NT2/D1 (cell line): ENCODE data around the gene VSNL1.

ENCODE experiments used
- SUZ12 ChIP-seq: IDR thresholded peaks from 2 replicates; pipeline ENCODE4 v1.6.1; 2011; ENCODE audit not compliant: insufficient read length, insufficient read depth; ENCODE audit errors: extremely low read depth
- YY1 ChIP-seq: IDR thresholded peaks from 2 replicates; pipeline ENCODE4 v1.6.1; 2011; ENCODE audit not compliant: insufficient read length, insufficient read depth
- ZNF274 ChIP-seq: IDR thresholded peaks from 2 replicates; pipeline ENCODE4 v1.6.1; 2011; ENCODE audit warnings: mild to moderate bottlenecking, low read depth, low read length

DNA sequence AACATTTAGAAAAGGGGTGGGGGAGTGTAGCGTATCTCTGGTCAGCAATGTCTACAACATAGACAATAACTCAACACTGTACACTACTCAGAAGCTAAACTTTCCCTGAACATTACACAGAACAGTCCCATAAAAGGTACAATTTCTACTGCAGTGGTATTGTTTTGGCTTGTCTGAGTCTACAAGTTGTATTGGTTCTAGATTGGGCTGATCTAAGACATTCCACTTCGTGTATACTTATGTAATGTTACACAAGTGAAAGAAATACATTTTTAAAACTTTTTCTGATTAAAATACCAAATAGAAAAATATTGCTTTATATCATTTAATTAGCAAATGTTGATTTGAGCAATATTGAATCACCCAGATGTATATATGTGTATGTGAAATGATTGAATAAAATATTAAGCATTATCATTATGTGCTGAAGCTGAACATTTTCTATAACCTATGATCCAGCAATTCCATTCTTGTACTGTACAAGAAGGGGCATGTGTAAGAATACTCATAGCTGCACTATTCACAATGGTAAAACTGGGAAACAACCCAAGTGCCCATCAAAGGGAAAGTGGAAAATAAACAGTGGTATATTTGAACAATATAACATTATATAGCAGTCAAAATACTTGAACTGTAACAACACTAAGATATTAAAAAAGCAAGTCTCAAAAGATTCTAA, 52.4 kb downstream of the VSNL1 start:
- no peak for TF ChIP-seq ZNF274
- TF ChIP-seq YY1 = no peak
- no peak for TF ChIP-seq SUZ12
